GM19395 (cell line): ENCODE data around the gene NETO2.
"Not testable (repeated sequence)": the region's sequence is repeated elsewhere in the genome, so short reads cannot be mapped to it uniquely, and the experiment has no call there.

Experiments used
- ATAC-seq: cut with Tn5 transposase; IDR thresholded peaks from one replicate; pipeline ENCODE4 v1.9.1; 2021; ENCODE audit warnings: mild to moderate bottlenecking, moderate library complexity; ENCODE audit not compliant: unreplicated experiment

Gene NETO2

DNA sequence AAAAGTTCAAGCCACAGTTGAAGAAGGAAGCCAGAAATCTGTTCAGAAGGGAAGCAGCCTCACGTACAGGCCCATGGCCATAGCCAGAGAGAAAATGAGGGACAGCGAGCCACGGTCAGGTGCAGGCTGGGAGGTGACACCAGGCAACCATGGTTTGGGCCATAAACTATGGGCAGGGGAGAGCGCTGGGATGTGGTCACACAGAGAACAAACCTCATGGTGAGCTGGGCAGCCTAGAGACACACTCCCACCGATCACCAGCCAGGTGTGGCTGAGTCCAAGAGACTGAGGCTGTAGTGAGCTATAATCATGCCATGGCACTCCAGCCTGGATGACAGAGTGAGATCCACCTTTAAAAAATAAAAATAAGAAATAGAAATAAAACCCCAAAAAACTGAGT, 76.5 kb downstream of the NETO2 start:
- ATAC-seq = no peak

DNA sequence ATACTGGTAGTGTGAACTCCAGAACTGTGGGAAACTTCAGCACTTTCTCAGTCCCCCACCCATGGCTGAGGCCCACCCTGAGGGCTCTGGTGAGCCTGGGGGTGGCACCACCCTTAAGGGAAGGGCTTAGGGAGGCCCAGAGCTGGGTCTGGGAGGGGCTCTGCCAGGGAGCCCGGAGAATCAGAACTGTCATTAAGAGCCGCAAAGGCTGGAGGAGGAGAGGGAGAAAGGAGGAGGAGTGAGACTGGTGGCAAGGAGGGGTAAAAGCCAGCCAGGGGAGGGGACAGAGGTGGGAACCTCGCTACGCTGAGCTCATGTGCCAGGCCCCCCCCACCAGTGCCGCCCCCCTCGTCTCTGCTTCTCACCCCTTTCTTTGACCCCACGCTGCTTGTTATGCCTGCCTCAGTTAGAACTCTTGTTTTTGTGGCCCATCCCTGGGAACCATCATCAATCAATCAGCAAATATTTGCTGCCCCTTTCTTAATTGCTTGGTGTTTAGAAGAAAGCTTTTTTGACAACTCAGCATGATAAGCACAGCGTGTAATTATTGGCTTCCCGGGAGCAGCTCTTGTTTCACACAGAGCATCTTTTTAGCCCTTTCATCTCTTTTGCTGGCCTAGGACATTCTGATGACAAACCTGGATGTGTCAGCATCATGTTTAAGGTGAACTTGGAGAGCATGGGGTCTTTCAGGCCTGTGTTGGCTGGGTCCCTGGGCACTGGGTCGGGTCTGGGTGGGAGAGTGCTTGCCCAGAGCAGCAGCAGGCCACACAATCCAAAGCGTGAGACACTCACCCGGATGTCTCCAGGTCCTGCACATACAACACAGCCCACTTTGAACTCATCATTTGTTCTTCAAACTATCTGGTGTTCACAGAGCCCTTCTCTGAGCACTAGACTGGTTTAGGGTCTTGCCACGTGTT, 77.7 kb downstream of the NETO2 start:
- ATAC-seq = no peak

DNA sequence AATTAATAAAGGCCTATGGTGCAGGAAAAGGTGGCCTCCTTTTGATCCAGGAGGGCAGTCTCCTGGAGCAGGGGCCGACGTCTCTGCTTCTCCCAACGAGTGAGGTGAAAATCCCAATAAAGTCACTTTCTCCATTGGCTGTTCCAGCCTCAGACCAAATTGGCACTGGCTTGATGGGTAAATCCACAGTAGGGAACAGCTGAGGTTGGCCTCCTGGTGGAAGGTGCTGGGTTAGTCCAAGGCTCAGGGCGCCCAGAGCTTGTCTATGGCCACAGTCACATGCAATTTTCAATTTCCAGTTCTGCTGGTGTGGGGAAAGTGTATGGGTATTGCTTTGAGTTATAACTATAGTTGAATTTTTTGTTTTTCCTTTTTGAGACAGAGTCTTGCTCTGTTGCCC, 79.0 kb downstream of the NETO2 start:
- no peak for ATAC-seq

- ATAC-seq = no peak
These were observed 80.6 kb downstream of the NETO2 start for GRCh38 chr16:47063011-47063724.

DNA sequence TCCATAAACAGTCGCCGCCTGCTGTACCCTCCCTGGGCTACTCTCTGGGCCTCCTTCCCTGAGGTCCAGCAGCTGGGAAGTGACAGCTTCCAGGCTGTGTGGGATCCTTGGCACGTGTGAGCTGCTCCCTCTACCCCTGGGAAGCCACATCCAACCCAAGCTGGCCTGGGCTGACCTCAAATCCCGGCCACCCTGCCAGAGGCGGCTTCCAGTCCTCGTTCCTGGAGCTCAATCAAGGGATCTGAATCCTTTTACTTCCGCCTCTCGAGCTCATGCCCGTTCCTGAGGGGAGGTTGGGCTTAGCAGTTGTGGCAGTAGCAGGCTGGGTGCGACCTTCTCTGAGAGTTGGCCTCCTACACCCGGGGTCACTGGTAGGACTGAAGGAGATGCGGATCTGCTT, 82.5 kb downstream of the NETO2 start:
- ATAC-seq = no peak

DNA sequence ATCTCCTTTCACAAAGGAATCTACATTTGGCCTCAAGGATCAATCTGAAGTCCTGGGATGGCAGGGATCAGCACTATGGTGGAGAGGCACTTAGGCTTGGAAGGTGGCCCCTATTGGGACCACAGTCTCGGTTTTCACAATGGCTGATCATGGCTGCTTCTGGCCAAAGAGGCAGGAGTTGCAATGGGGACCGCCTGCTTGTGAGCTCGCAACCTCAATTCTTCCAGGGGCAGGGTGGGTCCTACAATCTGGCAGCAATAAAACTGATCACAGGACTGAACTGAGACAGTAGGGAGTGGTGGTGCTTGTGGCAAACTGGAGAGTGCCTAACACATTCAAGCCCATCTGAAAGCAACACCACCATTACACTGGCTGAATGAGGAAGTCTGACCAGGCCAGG, 83.1 kb downstream of the NETO2 start:
- no peak for ATAC-seq

- ATAC-seq = no peak
These were observed 83.8 kb downstream of the NETO2 start for GRCh38 chr16:47059991-47060390.

DNA sequence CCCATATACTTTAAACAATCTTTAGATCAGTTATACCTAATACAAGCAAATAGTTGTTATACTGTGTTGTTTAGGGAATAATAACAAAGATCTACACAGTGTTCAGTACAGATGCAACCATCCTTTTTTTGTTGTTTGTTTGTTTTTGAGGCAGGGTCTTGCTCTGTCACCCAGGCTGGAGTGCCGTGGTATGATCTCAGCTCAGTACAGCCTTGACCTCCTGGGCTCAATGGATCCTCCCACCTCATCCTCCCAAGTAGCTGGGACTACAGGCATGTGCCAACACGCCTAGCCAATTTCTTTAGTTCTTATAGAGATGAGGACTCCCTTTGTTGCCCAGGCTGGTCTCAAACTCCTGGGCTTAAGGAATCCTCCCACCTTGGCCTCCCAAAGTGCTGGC, 84.6 kb downstream of the NETO2 start:
- not testable (repeated sequence) for ATAC-seq

DNA sequence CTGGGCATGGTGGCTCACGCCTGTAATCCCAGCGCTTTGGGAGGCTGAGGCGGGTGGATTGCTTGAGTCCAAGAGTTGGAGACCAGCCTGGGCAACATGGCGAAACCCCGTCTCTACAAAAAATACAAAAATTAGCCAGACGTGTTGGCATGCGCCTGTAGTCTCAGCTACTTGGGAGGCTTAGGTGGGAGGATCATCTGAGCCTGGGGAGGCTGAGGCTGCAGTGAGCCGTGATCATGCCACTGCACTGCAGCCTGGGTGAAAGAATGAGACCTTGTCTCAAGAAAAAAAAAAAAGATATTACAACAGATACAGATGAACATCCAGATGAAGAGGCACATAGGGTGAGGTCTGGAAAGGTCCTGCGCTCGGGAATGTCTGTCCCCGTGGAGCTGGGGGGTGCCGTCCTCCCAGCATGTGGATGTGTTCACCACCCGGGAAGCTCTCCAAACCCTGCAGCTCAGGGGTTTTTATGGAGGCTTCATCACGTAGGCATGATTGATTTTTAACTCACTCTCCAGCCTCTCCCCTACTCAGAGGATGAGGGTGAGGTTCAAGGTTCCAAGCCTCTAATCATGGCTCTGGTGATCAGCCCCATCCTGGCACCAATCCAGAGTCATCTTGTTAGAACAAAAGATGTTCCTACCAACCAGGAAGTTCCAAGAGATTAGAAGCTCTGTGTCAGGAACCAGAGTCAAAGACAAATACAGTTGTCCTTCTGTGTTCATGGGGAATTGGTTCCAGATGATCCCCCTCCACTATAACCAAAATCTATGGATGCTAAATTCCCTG, 85.3 kb downstream of the NETO2 start:
- ATAC-seq = no peak

DNA sequence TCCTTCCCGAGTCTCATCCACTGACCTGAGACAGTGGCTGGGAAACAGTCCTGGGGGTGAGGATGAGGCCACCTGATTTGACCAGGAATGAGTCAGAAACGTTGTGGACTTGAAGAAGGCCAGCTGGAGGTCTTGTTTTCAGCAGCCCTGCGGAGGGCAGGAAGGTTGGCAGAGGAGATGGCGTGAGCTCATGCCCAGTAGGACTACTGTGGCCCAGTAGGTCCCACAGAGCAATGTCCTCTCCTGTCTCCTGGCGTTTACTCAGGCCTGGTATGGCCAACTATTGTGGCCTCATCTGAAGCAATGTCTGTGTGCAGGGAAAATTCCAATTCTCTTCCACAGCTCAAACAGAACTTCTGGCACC, 86.1 kb downstream of the NETO2 start:
- no peak for ATAC-seq

DNA sequence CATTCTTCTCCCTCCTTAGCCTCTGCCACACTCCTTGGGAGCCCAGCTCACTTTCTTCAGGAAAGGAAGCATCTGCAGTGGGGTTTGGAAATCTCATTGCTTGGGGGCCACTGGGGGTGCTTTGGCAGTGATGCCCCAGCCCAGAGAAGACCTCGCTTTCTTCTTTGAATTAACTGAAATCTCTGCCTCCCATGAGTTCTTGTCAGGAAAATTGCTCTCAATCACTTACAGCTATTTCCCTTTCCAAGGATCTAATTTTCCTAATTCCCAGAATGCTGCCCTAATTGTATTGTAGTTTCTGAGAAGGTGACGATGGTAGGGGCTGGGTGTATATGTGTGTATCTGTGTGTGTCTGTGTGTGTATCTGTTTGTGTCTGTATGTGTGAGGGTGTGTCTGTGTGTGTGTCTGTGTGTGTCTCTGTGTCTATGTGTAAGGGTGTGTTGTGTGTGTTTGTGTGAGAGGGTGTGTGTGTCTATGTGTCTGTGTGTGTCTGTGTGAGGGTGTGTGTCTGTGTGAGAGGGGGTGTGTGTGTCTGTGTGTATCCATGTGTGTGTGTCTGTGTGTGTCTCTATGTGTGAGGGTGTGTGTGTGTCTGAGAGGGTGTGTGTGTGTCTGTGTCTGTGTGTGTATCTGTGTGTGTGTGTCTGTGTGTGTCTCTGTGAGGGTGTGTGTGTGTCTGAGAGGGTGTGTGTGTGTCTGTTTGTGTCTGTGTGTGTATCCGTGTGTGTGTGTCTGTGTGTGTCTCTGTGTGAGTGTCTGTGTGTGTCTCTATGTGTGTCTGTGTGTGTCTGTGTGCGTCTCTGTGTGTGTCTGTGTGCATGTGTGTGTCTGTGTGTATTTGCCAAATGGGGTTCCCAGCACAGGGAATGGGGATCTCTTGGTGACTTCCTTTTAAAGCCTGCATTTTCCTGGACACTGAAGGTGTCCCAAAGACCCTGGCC, 86.8 kb downstream of the NETO2 start:
- no peak for ATAC-seq

GRCh38 chr16:47056061-47056460, 87.7 kb downstream of the NETO2 start:
- not testable (repeated sequence) for ATAC-seq

DNA sequence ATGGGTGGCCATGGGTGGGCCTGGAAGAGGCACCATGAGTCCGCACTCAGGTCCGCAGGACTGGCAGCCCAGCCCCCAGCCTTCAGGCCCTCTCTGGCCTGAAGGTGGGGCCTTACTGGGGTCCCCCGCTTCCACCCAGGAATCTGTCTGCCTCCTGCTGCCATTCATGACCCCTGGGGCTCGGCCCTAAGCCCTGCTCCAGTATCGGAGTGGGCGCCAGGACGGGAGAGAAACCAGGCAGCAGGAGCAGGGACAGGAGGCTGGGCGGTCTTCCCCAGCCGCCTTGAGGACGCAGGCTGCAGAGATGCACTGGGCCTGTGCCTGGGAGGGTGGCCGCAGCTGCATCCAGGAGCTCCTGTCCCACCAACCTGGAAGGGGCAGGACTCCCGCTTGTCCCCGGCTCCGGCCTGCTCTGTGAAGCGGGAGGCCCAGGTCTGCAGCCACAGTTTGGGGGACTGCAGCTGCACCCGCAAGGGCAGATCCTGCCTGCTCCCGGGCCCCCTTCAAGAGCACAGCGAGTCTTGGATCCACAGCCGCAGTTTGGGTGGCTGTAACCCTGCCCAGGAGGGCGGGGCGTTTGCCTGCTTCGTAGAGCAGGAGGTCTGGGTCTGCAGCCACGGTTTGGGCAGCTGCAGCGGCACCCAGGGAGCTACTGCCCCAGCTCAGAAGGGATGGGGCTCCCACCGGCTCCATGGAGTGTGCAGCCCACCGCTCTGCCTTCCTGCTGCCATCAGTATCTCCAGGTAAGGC, 88.4 kb downstream of the NETO2 start:
- no peak for ATAC-seq

DNA sequence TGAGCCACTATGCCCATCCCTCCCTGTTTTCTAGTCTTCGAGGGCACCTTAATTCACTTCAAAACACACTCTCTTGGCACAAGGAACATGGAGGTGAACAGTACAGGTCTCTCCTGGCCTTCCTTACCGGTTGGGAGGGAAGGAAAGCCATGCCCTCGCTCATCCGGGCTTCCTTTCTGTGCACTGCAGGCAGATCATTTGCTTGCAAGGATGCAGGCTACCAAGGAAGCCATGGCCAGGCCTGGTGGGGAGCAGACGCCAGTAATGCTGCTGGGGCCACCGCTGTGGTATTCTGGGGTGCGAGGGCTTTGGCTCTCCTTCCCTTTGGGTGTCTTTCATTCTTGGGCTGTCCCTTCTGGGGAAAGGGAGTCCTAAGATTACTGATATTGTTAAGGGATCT, 89.4 kb downstream of the NETO2 start:
- no peak for ATAC-seq

DNA sequence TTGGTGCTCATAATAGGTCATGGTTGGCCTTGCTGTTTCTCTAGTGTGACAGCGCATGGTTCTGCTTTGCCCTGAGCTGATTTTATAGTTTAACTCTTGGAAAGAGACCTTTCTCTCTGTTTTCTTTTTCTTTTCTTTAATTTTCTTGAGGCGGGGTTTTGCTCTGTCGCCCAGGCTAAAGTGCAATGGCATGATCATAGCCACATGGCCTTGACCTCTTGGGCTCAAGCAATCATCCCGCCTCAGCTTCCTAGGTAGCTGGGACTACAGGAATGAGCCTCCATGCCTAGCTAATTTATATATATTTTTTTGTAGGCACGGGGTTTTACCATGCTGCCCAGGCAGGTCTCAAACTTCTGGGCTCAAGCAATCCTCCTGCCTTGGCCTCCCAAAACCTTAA, 89.8 kb downstream of the NETO2 start:
- no peak for ATAC-seq

- ATAC-seq = no peak
These were observed 90.8 kb downstream of the NETO2 start for GRCh38 chr16:47052666-47053640.

- ATAC-seq = no peak
These were observed 92.7 kb downstream of the NETO2 start for GRCh38 chr16:47051031-47051430.

DNA sequence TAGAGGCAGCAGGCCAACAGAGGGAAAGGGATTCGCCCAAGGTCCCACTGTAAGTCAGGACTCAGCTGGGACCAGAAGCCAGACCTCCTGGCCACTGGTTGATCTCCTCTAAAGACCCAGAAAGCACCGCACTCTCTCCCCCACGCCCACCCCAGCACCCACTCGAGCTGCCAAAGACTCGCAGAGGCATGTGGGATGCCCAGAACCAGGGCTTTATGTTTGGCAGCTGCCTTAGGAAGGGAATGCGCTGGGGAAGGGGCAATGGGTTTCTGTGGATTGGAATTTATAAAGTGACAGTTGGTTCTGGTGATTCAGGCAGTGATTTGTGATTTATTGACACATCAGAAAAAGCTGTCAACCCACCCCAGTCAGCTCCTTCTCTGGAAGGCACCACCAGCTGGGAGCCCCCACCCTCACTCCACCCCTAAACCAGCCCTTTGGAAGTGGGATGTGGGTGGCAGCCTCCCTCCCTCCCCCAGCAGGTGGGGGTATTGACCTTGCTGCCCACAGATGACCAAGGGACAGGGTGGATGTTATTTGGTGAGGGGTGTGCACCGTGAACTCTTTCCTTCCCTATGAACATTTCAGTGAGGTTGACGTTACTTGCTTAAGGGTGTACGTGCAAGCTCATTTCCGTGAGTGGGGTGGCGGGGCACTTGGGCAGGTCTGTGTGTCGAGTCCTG, 93.7 kb downstream of the NETO2 start:
- ATAC-seq = no peak
